ENCODE measurements around the gene RTN4RL2.

The RTN4RL2 gene

DNA sequence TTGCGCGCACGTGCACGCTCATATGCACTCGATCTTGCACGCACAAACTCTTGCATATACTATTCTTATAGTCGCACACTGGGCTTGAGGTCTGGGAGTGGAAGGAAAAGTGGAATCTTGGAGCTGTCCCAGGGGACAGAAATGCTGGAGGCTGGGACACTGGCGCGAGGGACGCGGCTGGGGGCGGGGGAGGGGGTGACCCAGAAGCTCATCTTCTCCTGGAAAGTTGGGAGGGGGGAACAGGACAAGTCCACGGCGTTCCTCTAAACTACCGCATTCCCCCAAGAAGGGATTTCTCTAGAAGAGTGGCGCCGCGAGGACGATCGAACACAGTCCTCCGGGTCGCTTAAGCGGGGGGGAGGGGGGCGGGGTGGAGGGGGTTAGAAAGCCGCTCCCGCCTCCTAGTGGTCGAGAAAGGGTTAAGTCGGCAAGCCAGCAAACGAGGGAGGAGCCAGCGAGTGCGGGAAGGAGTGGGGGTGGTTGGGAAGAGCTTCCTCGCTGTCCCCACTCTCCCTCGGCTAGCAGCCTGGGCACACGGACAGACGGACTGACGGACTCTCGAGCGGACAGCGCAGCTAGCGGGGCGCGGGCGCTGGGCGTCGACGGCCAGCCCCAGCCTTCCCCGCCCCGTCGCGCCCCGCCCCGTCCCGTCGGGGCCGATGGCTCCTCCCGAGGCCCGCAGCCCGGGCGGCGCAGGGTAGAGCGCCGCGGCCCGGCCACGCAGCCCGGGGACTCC is at the start of gene RTN4RL2:
RTN4RL2 (plus strand) TSS at position 507 of the 736 bp plus-strand sequence. CDS start 338 bp downstream, outside the sequence.
- DNase-seq (ENCODE audit: low read depth), result no peak

DNA sequence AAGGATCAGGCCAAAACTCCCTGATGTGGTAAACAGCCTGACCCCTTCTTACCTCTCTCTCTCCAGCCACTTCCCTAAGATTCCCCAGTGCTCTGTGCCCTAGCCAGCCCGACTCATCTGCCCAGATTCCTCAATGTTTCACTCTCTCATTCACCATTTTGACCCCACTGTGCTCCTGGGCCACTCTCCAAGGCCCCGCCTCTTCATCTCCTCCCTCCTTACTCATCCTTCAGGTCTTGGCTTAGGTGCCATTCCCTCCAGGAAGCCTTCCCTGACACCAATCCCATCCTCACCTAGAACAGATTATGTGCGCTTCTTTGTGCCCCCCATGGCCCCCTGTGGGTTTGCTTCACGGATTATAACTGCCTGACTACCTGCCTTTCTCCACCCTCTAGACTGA is 46.6 kb upstream of the RTN4RL2 start:
- DNase-seq (ENCODE audit: low read depth), result no peak

DNA sequence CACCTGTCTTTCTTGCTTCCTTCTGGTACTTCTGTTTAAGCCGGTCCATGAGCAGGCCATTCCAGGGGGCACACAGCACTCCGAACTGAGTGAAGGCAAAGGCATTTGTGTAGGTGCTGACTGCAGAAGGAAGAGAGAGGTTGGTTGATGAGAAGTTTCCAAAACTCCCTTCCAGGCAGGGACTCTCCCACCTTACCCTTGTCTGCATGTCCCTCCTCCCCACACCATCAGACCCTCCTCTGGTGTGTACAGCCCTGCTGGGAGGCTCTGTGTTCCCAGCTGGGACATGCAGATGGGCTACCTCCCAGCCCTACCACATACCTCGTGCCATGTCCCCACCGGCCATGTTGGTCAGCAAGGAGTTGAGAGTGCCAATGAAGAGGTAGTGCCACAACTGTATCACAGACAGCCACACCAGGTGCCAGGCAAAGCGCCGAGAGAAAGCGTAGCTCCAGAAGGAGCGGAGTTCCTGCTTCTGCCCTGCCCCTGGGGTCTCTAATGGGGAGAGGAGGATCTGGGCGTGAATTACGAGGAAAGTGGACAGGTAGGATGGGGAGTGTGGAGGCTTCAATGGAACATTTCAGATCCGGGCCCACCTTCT is 45.6 kb upstream of the RTN4RL2 start:
- DNase-seq (ENCODE audit: low read depth), result no peak

DNA sequence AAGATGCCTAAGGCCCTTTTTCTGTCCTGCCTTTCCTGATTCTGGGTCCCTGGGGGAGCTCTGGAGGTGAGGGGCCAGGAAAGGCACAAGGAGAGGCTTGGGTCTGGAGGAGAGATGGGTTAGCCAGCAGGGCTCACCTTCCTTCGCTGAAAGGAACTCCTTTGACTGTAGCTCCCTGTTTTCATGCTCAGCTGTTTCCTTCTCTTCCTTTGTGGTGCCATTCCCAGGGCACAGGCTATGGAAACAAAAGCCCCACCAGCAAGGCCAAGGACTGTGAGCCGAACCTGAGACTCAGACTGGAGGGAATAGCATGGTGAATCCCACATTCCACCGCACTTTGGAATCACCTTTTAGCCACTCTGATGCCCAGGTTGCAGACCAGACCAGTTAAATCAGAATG is 43.9 kb upstream of the RTN4RL2 start:
- no peak for DNase-seq (ENCODE audit: low read depth)

DNA sequence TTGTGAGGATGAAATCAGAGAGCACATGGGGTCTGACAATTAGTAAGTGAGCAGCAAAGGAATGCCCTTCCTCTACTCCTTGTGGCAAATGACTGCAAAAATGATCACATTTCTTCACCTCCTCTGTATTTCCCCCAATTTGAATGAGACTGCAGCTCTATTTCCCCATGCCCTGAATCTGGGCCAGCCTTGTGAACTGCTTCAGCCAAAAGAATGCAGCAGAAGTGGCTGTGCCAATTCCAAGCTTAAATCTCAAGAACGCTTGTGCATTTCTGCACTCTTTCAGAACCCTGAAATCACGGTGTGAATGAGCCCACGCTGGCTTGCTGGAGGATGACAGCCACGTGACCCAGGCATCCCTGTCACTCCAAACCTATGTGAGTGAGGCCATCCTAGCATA is 43.3 kb upstream of the RTN4RL2 start:
- no peak for DNase-seq (ENCODE audit: low read depth)

- no peak for DNase-seq (ENCODE audit: low read depth)
These were observed 42.2 kb upstream of the RTN4RL2 start for GRCh38 chr11:57418131-57418530.

GRCh38 chr11:57419146-57419545 is 41.2 kb upstream of the RTN4RL2 start:
- DNase-seq (ENCODE audit: low read depth), result no peak

GRCh38 chr11:57421066-57421465 is 39.3 kb upstream of the RTN4RL2 start:
- no peak for DNase-seq (ENCODE audit: low read depth)

GRCh38 chr11:57421805-57422204 is 38.5 kb upstream of the RTN4RL2 start:
- no peak for DNase-seq (ENCODE audit: low read depth)

- no peak for DNase-seq (ENCODE audit: low read depth)
These were observed 37.7 kb upstream of the RTN4RL2 start for GRCh38 chr11:57422669-57423068.

GRCh38 chr11:57424137-57424791 is 36.1 kb upstream of the RTN4RL2 start:
- DNase-seq (ENCODE audit: low read depth), result no peak

GRCh38 chr11:57424792-57425564 is 35.4 kb upstream of the RTN4RL2 start:
- peak; percentile 50 for DNase-seq (ENCODE audit: low read depth)

DNA sequence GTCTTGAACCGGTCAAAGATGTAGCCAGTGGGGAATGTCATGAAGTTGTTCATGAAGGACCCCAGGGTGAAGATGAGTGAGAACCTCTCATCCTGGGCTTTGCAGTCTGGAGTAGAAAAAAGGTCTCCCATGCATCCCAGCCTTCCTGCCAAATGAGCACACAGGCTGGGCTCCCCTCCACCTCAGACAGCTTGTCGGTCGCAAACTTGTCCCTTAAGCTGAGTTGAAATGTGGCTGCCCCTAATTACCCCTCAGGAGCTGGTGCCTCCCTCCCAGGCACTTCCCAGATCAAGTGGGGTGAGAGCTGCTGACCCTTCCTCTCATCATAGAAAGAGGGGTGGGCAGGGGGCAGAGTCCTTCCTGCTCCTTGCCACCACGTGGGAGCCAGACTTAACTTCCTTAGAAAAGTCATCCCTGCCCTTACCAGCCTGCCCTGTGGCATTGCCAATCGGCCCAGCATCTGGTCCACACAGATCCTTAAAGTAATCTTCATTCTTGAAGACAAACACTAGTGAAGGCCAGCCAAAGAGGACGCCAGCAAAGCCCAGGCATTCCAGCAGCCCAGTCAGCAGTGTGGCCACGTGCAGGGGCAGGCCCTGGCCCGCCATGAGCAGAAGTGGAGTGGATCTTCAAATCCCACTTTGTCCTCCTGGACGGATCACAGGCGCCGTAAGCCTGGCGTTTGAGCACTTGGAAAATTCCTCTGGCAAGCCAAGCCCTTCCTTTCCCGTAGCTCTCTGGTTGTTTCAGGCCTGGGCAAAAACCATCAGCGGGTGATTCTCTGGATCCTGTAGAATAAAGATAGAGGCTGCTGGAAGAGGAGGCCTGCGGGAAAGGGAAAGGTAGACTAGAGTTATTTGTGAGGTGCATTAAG is 34.5 kb upstream of the RTN4RL2 start:
- no peak for DNase-seq (ENCODE audit: low read depth)

- DNase-seq (ENCODE audit: low read depth), result no peak
These were observed 33.8 kb upstream of the RTN4RL2 start for GRCh38 chr11:57426439-57426928.

- DNase-seq (ENCODE audit: low read depth), result peak; percentile 86
These were observed 33.2 kb upstream of the RTN4RL2 start, which contains the start of gene SLC43A3 for GRCh38 chr11:57426929-57427726. Gene SLC43A3 (minus strand): TSS chr11:57427121. CDS start chr11:57426172, 949 bp downstream.

GRCh38 chr11:57427727-57428082 is 32.6 kb upstream of the RTN4RL2 start:
- DNase-seq (ENCODE audit: low read depth), result peak; percentile 50

DNA sequence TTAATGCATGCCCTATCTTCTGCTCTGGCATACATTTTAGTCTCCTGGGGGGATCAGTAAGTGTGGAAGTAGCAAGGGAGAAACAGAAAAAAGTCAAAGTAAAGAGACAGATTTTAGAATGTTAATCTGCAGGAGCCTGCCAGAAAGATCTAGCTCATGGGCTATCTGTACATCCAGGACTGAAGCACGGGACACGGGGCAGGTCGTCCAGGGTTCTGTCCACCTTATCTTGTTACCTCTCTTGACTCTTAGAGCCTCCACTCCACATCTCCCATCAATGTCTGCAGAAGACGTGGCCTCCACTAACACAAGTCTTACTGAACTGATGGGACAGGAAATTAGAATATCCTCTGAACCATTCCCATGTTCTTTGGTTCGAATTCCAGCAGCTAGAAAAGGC is 31.7 kb upstream of the RTN4RL2 start:
- no peak for DNase-seq (ENCODE audit: low read depth)

DNA sequence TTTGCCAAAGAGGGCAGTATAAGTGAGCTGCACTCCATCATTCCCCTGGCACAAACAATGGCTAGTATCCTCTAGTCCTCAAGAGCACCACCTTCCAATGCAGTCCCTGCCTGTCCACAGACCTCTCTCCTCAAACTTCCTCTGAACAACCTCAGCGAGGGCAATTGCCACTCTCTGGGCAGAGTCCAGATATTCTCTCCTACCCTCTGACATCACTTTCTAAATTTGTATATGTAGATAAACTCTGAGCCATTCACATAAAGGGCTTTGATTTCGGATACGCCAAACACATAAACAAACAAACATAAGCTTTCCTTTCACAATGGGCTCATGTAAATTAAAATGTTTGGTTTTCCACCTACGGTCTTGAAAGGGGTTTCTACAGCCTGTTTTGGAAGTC is 30.4 kb upstream of the RTN4RL2 start:
- DNase-seq (ENCODE audit: low read depth), result no peak

DNA sequence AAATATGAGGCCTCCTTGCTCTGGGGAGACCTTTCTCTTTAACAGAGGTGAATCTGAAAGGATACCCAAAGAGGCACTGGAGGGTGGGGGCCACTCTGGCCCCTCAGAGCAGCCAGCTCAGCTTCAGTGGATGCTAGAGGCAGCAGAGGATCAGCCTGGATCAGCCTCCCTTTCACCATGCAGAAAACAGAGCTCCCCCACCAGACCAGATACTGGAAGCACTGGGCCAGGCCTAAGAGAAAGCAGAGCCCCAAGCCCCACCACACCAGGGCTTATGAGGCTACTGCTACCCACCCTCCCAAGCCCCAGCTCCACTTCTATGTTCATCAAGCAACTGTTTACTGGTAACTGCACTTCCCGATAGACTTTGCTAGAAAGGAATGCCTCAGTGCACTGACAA is 29.4 kb upstream of the RTN4RL2 start:
- DNase-seq (ENCODE audit: low read depth), result no peak

GRCh38 chr11:57432149-57432561 is 28.2 kb upstream of the RTN4RL2 start:
- no peak for DNase-seq (ENCODE audit: low read depth)
